GM23338 (cell line): ENCODE measurements around the gene TSPAN4. TPM values are rescaled to one million over a fixed set of nuclear protein-coding genes. Genes with fewer than 3 reads are reported as not detected.

Experiments used
- ATAC-seq: fragments of 200-7000 bp; cut with Tn5 transposase; 3 replicates; pipeline ENCODE4 v1.9.1; 2020
- DNase-seq: peaks from one replicate; pipeline ENCODE4 v3.0.0-alpha.2; 2015; ENCODE audit warnings: low spot score
- H2AFZ ChIP-seq: fragments of 200-600 bp; sonication (generic); 2 replicates; pipeline ENCODE4 v1.8.0; 2016; ENCODE audit warnings: antibody characterized with exemption, mild to moderate bottlenecking, moderate library complexity
- H3F3A ChIP-seq: fragments of 200-600 bp; sonication (generic); replicated peaks from 2 replicates; pipeline ENCODE4 v1.8.0; 2017; ENCODE audit warnings: antibody characterized with exemption, mixed run types, low read depth
- H3K27ac ChIP-seq: fragments of 200-600 bp; sonication (generic); 2 replicates; pipeline ENCODE4 v1.6.1; 2016; ENCODE audit warnings: low read depth
- H3K27me3 ChIP-seq: fragments of 200-600 bp; sonication (generic); 2 replicates; pipeline ENCODE4 v1.8.0; 2016; ENCODE audit warnings: mild to moderate bottlenecking, mixed run types, moderate library complexity; ENCODE audit not compliant: insufficient read depth
- H3K36me3 ChIP-seq: fragments of 200-600 bp; sonication (generic); 2 replicates; pipeline ENCODE4 v1.8.0; 2016; ENCODE audit warnings: mild to moderate bottlenecking; ENCODE audit not compliant: insufficient read depth
- H3K4me1 ChIP-seq: fragments of 200-600 bp; sonication (generic); 2 replicates; pipeline ENCODE4 v1.8.0; 2016; ENCODE audit warnings: mild to moderate bottlenecking, moderate library complexity; ENCODE audit not compliant: insufficient read depth
- H3K4me2 ChIP-seq: fragments of 200-600 bp; sonication (generic); 2 replicates; pipeline ENCODE4 v1.7.1; 2017; ENCODE audit warnings: mixed run types
- H3K4me3 ChIP-seq: fragments of 200-600 bp; sonication (generic); 2 replicates; pipeline ENCODE4 v1.6.1; 2016; ENCODE audit warnings: mixed run types
- H3K79me2 ChIP-seq: fragments of 200-600 bp; sonication (generic); replicated peaks from 2 replicates; pipeline ENCODE4 v1.8.0; 2017; ENCODE audit warnings: mild to moderate bottlenecking; ENCODE audit not compliant: insufficient read depth
- H3K9me2 ChIP-seq: fragments of 200-600 bp; sonication (generic); 2 replicates; pipeline ENCODE4 v1.8.0; 2017; ENCODE audit not compliant: insufficient read depth
- H4K20me1 ChIP-seq: fragments of 200-600 bp; sonication (generic); replicated peaks from 2 replicates; pipeline ENCODE4 v1.8.0; 2017; ENCODE audit warnings: mild to moderate bottlenecking; ENCODE audit not compliant: insufficient read depth
- H3K27ac Mint-ChIP-seq: 2 replicates; pipeline ENCODE4 v1.8.0; 2020; ENCODE audit warnings: inconsistent platforms, mild to moderate bottlenecking, moderate library complexity, mixed read lengths
- H3K27me3 Mint-ChIP-seq: 3 replicates; pipeline ENCODE4 v1.8.0; 2022; ENCODE audit warnings: low read depth, mild to moderate bottlenecking, moderate library complexity, mixed read lengths, inconsistent platforms; ENCODE audit not compliant: insufficient read depth, poor library complexity
- H3K36me3 Mint-ChIP-seq: 3 replicates; pipeline ENCODE4 v1.8.0; 2021; ENCODE audit warnings: low read depth, mild to moderate bottlenecking, inconsistent platforms, moderate library complexity, mixed read lengths
- H3K4me1 Mint-ChIP-seq: 3 replicates; pipeline ENCODE4 v1.8.0; 2020; ENCODE audit warnings: mild to moderate bottlenecking, inconsistent platforms, mixed read lengths
- H3K4me3 Mint-ChIP-seq: 3 replicates; pipeline ENCODE4 v1.8.0; 2021; ENCODE audit warnings: moderate library complexity, mild to moderate bottlenecking, inconsistent platforms, mixed read lengths
- H3K9me3 Mint-ChIP-seq: 3 replicates; pipeline ENCODE4 v1.8.0; 2020; ENCODE audit warnings: moderate library complexity, mild to moderate bottlenecking, inconsistent platforms, mixed read lengths
- CTCF ChIP-seq, 2 experiments: fragments of 200-600 bp in 1 of 2; sonication (generic) in 1 of 2; conservative IDR thresholded peaks; 2 replicates each; pipeline versions ENCODE4 v1.5.1 to v1.6.1; 2016 to 2017; ENCODE audit warnings: antibody characterized with exemption in 2 of 2, low read depth in 2 of 2, mild to moderate bottlenecking in 2 of 2, moderate library complexity in 1 of 2
- ETS1 ChIP-seq: IDR thresholded peaks from 2 replicates; pipeline ENCODE4 v1.6.1; 2016; ENCODE audit warnings: antibody characterized with exemption
- EZH2phosphoT487 ChIP-seq: fragments of 200-600 bp; sonication (generic); IDR thresholded peaks from one replicate; pipeline ENCODE4 v1.8.1; 2018; ENCODE audit warnings: antibody characterized with exemption; ENCODE audit not compliant: unreplicated experiment
- NANOG ChIP-seq: IDR thresholded peaks from 2 replicates; pipeline ENCODE4 v1.6.1; 2016; ENCODE audit warnings: antibody characterized with exemption, borderline replicate concordance
- POLR2AphosphoS5 ChIP-seq: IDR thresholded peaks from 2 replicates; pipeline ENCODE4 v1.6.1; 2016; ENCODE audit warnings: antibody characterized with exemption, low read depth
- STAT1 ChIP-seq: IDR thresholded peaks from one replicate; pipeline ENCODE4 v1.6.1; 2016; ENCODE audit warnings: antibody characterized with exemption; ENCODE audit not compliant: unreplicated experiment
- ZNF114 ChIP-seq: fragments of 250-450 bp; sonication (Bioruptor Pico); IDR thresholded peaks from 2 replicates; pipeline ENCODE4 v1.5.0; 2020; ENCODE audit warnings: mild to moderate bottlenecking, moderate library complexity
- ZNF331 ChIP-seq: fragments of 250-450 bp; sonication (Bioruptor Pico); IDR thresholded peaks from 2 replicates; pipeline ENCODE4 v1.5.0; 2020; ENCODE audit warnings: low read depth, mild to moderate bottlenecking, moderate library complexity
- ZNF462 ChIP-seq: fragments of 250-450 bp; sonication (Bioruptor Pico); IDR thresholded peaks from 2 replicates; pipeline ENCODE4 v1.5.0; 2020; ENCODE audit warnings: mild to moderate bottlenecking, moderate library complexity
- polyA plus RNA-seq: library from polyadenylated mRNA; unstranded; fragments of >200 nt; fragmentation: Nextera tagmentation; extraction: Ambion mirVana; gene quantifications from 2 replicates; pipeline ENCODE4 v1.2.1, GENCODE V29; 2016
- total RNA-seq: library from RNA; depleted of rRNA; stranded (reverse); fragments of >200 nt; shearing (Covaris generic); gene quantifications from 2 replicates; pipeline ENCODE4 v1.2.3, GENCODE V29; 2014

Gene TSPAN4
- total and polyA plus RNA-seq, 2 experiments from 2014 or later = 76.8 to 150 TPM

GRCh38 chr11:843818-844692 is 1.4 kb downstream of the TSPAN4 start:
- no peak for TF ChIP-seq NANOG
- TF ChIP-seq POLR2AphosphoS5 = peak; percentile 88
- H3K4me1 ChIP-seq = peaks cover 32% of the 10 kb centered on the region
- ATAC-seq (peak; percentile 60), DNase-seq (peak; percentile 98)
- peaks cover 27% of the 10 kb centered on the region for H4K20me1 ChIP-seq
- peak overlapping the region; percentile 98 for H3K4me3 ChIP-seq
- no peaks in the 10 kb centered on the region for H3K9me2 ChIP-seq
- no peak overlapping the region for H2AFZ ChIP-seq
- H3K27me3 ChIP-seq = no peaks in the 10 kb centered on the region
- H3K36me3 ChIP-seq = peaks cover 6% of the 10 kb centered on the region; the same call in 1 of the 2 replicates
- peaks cover 22% of the 10 kb centered on the region for H3K36me3 Mint-ChIP-seq
- peaks cover 28% of the 10 kb centered on the region for H3K4me1 Mint-ChIP-seq
- H3K9me3 Mint-ChIP-seq = no peaks in the 10 kb centered on the region
- H3K27ac Mint-ChIP-seq = peak overlapping the region; percentile 93
- peaks cover 19% of the 10 kb centered on the region for H3K79me2 ChIP-seq
- peak overlapping the region; percentile 91 for H3K4me2 ChIP-seq
- peak overlapping the region; percentile 88 for H3K4me3 Mint-ChIP-seq
- peaks cover 20% of the 10 kb centered on the region; the same call in 1 of the 2 replicates for H3F3A ChIP-seq
- peaks cover 30% of the 10 kb centered on the region for H3K27me3 Mint-ChIP-seq
- H3K27ac ChIP-seq = peak overlapping the region; percentile 99

- DNase-seq (peak; percentile 94), ATAC-seq (peak; percentile 28)
- Histone ChIP-seq H3K4me2 (peak overlapping the region; percentile 91), H3K9me2 (no peaks in the 10 kb centered on the region), H3K79me2 (peaks cover 19% of the 10 kb centered on the region), H3F3A (peaks cover 11% of the 10 kb centered on the region; the same call in 1 of the 2 replicates), H3K36me3 (peaks cover under 1% of the 10 kb centered on the region; the same call in 1 of the 2 replicates), H2AFZ (no peak overlapping the region), H3K27me3 (no peaks in the 10 kb centered on the region), H4K20me1 (peaks cover 22% of the 10 kb centered on the region), H3K27ac (peak overlapping the region; percentile 99), H3K4me1 (peaks cover 32% of the 10 kb centered on the region), H3K4me3 (peak overlapping the region; percentile 98)
- H3K9me3 Mint-ChIP-seq = no peaks in the 10 kb centered on the region
- H3K4me3 Mint-ChIP-seq = peak overlapping the region; percentile 88
- peak overlapping the region; percentile 93 for H3K27ac Mint-ChIP-seq
- peaks cover 25% of the 10 kb centered on the region for H3K27me3 Mint-ChIP-seq
- H3K36me3 Mint-ChIP-seq = peaks cover 14% of the 10 kb centered on the region
- H3K4me1 Mint-ChIP-seq = peaks cover 28% of the 10 kb centered on the region
- TF ChIP-seq NANOG (no peak), STAT1 (no peak), POLR2AphosphoS5 (no peak), ETS1 (no peak), ZNF462 (CRISPR knock-in tag) (no peak), ZNF114 (CRISPR knock-in tag) (no peak), EZH2phosphoT487 (no peak), ZNF331 (CRISPR knock-in tag) (no peak), CTCF (conservative IDR thresholded peaks at IDR 0.05; ENCODE audit: low read depth in 2 of 2) (no peak)
These were observed 2.3 kb downstream of the TSPAN4 start for GRCh38 chr11:844693-845644.
